ENCODE measurements around the gene HPS5.

DNA sequence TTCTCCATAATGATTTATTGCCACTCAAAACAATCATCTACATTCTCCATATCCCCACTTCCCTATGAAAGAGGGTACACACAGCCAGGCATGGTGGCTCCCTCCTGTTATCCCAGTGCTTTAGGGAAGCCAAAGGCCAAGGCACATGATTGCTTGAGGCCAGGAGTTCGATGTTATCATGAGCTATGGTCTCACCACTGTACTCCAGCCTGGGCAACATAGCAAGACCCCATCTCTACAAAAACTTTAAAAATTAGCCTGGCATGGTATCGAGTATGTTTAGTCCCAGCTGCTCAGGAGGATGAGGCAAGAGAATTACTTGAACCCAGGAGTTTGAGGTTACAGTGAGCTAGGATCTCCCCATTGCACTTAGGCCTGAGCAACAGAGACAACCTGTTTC lies 6.0 kb downstream of the HPS5 start:
- no peak for TF ChIP-seq CTCF (optimal IDR thresholded peaks at IDR 0.05 in 1 of 3, IDR thresholded peaks at IDR 0.05 in 1 of 3, conservative IDR thresholded peaks at IDR 0.05 in 1 of 3; ENCODE audit: extremely low read depth in 1 of 3, insufficient read depth in 2 of 3, low read length in 3 of 3)
- TF ChIP-seq EZH2 (IDR thresholded peaks at IDR 0.05; ENCODE audit: low read length), result no peak
